ENCODE data around the gene STAT1.

GRCh38 chr2:190965580-190966222 is 48.3 kb downstream of the STAT1 start:
- TF ChIP-seq CTCF (conservative IDR thresholded peaks at IDR 0.05; ENCODE audit: low read length) (no peak), EZH2phosphoT487 (IDR thresholded peaks at IDR 0.05; ENCODE audit: borderline replicate concordance) (no peak)

Measured in Loucy (cell line).